HG03354 (cell line): ENCODE measurements around the gene C2orf49.
A peak's percentile ranks its signal among the peaks of the same experiment; 100 is the strongest.
"Not testable (repeated sequence)": the region's sequence is repeated elsewhere in the genome, so short reads cannot be mapped to it uniquely, and the experiment has no call there.

Source experiments
- ATAC-seq: cut with Tn5 transposase; IDR thresholded peaks from one replicate; pipeline ENCODE4 v1.9.1; 2021; ENCODE audit warnings: mild to moderate bottlenecking; ENCODE audit not compliant: unreplicated experiment, poor library complexity, severe bottlenecking

Gene C2orf49

DNA sequence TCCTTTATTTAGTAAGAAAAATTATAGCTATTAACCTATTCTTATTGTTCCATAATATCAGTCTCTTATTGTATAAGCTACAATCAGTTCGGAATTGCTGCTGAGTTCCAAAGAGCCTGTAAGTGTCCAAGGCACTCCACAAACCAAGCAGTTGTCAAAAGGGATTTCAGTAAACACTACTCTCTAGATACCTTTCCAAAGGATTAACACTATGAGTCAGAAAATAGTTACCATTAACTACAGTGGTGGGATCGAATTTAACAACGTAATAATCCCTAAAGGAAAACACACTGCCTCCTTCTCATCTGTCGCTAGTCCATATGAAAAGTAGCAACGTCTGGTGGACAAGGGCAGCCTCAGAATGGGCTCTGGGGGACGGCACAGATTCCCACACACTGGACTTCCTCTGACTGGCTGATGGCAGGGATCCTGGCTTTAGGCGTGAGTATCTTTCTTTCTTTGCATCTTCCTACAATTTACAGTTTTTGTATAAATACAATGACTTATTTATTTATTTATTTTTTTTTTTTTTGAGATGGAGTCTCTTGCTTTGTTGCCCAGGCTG is 16.6 kb upstream of the C2orf49 start:
- no peak for ATAC-seq

DNA sequence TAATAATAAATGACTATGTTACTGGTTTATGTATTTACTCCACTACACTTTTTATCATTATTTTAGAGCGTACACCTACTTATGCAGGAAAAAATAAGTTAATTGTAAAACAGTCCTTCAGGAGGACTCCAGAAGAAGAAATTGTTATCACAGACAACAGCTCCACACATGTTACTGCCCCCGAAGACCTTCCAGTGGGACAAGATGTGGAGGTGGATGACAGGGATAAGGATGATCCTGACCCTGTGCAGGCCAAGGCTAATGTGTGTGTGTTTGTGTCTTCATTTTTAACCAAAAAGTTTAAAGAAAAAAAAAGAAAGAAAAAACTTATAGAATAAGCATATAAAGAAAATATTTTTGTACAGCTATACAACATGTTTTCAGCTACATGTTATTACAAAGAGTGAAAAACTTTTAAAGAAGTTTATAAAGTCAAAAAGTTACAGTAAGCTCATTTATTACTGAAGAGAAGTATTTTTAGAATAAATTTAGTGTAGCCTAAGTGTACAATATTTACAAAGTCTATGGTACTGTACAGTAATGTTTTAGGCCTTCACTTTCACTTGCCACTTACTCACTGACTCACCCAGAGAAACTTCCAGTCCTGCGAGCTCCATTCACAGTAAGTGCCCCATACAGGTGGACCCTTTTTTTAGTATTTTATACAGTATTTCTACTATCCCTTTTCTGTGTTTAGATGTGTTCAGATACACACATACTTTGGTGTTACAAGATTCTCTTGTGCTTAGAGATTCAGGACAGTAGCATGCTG is 15.3 kb upstream of the C2orf49 start:
- ATAC-seq, result no peak

DNA sequence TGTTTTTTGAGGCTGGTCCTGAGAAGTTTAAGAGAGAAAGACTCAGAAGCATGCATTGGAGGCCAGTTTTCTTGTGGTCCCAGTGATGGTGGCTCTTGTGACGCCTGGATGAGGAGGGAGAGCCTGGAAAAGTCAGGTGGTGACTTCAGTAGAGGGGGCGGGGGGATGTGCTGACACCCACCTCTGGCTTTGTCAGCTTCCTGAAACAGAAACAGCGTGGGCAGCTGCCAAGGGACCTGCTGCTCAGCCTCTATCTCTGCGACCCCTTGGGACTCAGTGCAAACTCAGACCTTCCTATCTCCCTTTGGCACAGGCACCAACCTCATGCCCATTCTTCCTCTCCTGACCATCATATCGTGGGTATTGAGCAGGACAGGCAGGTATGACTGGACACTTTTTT is 14.2 kb upstream of the C2orf49 start:
- no peak for ATAC-seq

DNA sequence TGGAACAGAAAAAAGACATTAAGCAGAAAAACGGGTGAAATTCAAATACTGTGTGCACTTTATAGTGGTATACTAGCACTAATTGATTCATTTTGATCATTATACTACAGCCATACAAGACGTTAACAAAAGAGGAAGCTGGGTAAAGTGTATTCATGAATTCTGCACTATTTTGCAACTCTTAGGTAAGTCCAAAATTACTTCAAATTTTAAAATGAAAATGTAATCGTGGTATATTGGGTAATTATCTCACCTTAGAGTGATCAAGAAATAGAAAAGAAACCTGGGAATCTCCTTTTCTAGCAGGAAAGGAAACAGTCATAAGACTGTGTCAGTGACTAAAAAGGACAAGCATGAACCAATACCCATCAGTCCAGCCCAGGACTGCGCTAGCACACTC is 13.2 kb upstream of the C2orf49 start:
- no peak for ATAC-seq

DNA sequence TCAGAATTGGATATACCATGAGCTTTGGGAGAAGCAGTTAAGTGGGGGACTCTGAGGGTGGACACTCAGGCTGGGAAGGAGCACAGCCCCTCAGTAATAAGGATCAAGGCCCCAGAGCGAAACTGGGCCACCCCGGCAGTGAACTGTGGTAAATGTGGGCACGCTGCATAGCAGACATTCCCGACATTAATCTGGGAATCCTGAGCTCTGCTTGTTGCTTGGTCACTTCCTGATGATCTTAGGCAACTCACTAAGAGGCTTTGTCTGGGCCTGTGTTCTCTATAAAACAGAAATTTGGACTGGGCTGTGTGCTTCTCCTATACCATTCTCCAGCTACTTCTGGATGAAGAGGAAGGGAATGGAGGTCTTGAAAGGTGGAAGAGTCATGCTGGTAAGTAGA is 12.6 kb upstream of the C2orf49 start:
- ATAC-seq, result no peak

DNA sequence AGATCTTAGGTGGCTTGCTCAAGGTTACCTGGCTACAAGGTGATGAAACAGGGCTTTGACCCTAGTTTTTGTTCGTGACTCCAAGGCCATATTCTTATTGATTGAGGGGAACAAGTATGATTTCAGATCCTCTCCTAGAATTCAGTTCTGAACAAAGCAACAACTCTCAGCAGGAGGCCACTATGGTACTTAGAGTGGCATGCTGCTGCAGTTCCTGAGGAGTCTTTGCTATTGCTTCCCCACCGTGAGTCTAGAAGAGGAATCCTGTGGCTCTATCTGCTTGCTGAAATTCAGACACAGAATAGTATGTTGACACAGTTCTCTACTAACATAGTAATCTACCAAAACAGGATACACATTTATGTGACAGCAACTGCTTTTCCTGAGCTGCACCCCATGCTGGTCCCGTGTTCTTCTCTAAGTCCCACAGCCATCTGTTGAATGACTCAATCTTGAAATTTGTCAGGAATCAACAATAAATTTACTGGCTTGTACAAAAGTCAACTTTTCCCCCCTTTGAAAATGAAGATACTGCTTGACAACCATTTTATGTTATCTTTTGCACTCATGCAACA is 11.9 kb upstream of the C2orf49 start:
- no peak for ATAC-seq

DNA sequence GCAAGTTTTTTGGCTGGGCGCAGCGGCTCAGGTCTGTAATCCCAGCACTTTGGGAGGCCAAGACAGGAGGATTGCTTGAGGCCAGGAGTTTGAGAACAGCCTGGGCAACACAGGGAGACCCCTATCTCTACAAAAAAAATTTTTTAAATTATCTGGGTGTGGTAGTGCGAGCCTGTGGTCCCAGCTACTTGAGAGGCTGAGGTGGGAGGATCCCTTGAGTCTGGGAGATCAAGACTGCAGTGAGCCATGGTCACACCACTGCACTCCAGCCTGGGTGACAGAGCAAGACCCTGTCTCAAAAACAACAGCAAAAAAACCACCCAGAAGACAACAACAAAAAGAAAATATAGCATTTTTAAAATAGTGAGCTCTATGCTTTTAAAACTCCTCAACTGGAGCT is 10.1 kb upstream of the C2orf49 start:
- ATAC-seq, result not testable (repeated sequence)

DNA sequence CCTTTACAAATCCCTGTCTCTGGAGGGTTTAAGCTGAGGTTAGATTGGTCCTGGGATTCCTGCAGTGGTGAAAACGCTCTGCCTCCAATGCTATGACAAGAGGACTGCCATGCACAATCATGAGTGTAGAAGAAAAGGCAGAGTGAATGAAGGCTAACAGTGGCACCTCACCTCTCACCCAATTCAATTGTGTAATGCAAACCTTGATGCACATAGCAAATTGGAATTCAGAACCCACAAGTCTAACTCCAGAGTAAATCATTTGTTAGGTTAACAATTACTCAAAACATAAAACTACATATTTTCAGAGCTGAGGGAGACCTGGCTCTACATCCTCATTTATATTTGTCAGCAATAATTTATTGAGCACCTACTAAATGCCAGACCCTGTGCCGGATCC is 9.7 kb upstream of the C2orf49 start:
- no peak for ATAC-seq

DNA sequence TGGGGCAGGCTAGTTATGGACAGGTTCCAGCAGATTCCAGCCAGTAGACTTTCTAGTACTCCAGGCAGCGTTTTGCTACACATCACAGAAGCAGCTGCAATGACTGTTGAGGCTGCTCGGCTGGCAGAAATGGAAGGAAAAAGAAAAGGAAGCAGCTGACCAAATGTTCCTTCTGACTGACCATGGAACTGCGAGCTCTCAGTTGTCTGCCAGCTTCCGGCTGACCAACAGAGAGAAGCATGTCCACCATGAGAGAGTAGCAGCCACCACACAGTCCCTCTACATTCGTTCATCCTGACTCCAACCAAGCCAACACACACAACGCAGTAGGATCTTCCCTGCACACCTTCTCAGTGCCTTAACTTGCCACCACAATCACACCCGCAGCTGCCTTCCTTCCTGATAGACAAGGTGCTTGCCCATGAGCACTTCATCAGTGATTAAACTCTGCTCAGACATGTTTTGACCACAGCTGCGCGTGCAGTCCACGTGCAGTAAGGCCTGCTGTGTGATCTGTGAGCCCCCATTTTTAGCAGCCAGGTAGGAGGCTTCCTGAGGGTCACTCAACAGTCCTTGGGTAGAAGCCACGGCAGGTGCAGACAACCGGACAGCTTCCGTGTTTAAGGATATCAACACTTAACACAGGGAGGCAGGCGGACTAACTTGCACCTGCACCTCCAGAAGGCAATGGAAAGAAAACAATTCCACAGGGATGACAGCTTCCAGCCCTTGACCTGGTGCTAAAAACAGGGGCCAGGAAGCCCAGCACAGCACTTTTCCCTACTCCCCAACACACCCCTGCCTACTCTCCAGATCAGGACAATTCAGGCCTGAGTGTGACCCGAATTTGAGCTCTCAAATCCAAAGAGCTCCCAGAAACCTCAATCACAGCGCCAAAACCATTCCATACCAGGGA is 8.8 kb upstream of the C2orf49 start:
- ATAC-seq, result peak; percentile 40

DNA sequence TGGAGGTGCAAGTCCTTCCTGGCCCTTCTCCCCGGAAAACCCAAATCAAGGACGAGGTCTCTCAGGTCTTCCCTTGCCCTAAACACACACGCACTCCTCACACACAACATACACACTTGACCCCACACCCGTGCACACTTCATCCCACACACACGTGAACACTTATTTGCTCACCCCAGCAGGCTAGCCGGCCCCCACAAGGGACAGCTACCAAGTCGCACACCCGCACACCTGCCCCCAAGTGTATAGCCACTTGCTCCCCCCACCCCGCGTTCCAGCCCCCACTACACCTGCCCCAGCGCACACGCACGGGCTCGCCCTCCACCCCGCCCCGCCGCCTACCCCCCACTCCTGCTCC is 8.2 kb upstream of the C2orf49 start:
- peak; percentile 13 for ATAC-seq

DNA sequence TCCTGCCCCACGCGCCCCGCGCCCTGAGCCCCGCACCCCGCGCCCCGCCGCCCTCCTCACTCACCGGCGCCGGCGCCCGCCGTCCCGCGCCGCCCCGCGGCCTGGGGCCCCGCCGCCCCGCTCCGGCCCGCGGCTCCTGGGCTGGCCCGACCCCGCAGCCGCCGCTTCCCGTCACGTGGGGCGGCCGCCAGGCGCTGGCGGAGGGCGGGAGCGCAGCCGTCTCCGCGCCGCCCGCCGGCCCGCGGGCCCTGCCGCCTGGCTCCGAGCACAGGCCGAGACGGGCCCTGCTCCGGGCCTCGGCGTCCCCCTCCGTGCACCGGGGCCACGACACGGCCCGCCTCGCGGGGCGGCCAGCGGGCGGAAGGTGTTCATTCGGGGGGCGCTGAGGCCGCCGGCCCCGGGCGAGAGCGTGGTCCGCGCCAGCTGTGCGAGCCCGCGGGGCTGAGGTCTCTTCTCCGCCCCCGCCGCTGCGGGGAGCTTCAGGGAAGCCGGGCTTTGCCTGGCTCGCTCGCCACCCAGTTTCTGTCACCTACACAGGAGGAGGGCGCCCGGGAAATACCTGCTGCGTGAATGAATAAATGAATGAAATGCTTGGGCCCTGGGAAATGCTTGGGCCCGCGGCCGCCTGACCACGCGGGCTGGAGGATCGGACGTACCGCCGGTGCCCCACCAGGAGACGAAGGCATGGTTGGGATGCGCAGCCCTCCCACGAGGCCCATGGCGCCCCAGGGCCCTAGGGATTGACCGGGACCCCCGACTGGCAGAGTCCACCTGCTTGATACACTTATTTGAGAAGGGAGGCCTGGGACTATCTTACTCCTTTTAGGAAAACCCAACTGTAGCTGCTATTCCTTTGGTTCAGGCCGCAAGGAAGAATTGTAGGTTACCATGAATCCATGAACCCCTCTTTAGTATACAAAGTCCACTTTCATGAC is 7.5 kb upstream of the C2orf49 start, which contains the start of gene TGFBRAP1:
Gene TGFBRAP1 (minus strand): TSS at position 175 of the 935 bp plus-strand sequence. CDS start 21,434 bp downstream, outside the sequence.
- peak; percentile 78 for ATAC-seq

DNA sequence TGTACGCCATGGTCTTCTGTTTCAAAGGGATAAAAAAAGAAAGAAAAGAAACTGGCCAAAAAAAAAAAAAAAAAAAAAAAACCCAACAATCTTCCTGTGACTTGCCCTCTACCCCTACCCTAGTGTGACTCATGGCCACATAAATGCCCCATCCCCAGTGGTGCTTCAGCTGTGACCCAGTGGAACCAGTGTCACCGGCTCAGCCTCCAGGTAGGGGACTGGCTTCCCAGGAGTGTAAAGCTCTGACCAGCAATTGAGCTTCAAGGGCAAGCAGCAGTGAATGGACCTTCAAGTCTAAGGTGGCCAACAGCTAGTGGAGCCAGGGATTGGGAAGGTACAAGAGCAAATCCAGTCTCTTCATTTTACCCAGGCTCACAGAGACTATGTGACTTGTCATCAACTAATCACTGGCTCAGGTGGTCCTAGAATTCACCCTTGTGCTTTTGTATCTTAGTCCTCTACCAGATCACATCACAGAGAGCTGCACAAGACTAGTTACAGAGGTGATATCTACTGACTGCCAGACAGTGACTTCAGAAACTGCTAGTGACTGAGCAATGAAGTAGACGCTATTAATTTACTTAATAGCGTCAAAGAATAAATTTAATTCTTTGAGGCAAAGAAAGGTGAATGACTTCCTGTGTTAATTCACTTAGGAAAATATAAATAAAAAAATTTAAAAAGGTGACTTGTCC is 6.5 kb upstream of the C2orf49 start:
- no peak for ATAC-seq

DNA sequence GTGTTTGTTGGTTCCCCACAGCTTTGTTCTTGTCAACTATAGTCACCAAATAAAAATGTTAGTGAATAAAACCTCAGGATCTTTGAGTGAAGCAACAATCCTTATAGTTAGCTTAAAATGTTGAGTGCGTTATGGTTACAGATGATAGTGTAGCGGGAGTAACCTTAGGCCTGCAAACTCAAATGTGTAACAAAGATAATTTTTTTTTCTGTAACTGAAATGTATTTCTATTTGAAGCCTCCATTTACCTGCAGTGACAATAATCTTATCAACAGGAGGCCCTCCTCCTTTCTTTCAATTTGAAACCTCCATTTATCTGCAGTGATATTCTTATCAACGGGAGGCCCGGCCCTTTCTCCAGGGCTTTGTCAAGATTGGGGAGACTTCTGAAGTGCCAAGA is 3.1 kb upstream of the C2orf49 start:
- ATAC-seq, result no peak

DNA sequence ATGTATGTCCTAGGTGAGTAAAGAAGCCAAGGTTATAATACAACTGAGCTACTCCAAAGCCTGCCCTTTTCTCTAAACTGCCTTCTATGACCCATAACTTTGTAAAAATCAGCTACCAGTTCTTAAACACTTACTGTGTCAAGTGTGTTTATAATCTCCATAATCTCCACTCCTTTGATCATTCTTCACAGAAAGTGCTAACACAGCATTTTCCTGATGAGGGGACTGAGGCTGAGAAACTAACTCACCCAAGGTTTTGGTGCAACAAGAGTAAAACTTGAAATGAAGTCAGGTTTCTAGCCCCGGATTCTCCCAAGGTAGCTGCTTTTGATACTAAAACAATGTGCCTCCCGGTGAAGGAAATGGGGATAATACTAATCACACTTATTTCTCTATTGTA is 1.9 kb upstream of the C2orf49 start:
- no peak for ATAC-seq

DNA sequence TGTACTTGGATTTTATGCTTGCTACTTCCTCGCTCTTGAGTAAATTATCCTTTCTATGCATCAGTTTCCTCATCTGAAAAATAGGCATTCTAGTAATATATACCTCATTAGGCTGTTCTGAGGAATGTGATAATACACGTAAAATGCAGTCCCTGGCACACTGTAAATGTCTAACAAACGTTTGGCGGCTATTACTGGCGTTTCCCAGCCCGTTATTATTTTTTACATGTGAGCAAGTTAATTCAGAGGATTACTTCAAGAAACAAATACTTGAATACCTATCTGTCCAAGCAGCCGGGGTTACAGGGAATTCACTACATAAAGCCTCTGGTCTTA is 586 bp upstream of the C2orf49 start:
- ATAC-seq, result no peak

DNA sequence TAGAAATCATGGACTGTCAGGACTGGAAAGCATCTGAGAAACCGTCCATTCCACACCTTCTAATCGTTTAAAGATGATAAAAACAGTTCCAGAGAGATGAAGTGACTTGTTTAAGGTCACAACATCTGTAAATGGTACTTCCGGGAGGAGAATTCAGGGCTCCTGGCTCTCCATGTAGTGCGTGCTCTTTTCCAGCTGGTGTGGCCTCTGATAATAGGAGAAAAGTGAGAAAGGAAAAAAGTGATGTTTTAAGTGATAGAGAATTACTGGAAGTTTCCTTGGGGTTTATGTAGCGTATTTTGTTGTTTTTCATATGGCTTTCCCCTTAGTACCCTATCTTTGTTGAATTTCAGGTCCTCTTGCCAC is 663 bp downstream of the C2orf49 start:
- ATAC-seq, result peak; percentile 25

DNA sequence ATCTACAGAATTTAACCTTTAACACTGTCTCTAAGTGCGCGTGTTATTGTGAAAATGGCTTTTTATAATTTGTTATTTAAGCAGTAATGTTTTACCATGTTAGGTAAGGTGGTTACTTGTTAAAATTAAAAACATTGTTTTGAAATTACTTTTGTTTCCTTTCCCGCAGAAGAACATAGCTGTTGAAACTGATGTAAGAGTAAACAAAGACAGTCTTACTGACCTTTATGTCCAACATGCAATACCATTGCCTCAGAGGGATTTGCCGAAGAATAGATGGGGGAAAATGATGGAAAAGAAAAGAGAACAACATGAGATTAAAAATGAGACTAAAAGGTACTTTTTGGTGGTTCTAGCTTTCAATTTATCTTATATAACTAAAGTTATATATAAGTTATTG is 2.1 kb downstream of the C2orf49 start:
- no peak for ATAC-seq

DNA sequence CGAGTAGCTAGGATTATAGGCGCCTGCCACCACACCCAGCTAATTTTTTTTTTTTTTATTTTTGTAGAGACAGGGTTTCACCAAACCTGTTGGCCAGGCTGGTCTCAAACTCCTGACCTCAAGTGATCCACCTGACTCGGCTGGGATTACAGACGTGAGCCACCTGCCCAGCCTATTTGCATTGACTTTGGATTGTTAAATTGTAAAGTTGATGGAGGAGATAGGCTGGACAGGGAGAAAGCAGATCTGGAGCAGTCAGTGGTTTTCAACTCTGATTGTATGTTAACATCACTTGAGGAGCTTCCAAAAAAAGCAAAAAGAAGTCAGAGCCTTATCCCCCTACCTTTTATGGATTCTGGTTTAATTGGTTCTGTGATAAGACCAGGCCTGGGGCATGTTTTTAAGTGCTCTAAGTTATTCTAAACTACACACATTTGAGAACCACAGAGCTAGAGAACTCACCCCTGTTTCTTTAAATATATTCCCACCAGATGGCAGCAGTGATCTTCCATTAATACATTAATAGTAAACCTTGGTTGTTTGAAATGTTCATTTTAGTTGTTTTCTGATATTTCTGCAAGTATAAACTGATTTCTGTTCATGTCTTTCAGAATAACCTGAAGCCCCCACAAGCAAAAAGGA is 7.5 kb downstream of the C2orf49 start:
- no peak for ATAC-seq
